GM12875 (cell line): ENCODE measurements around the gene LRP1B.
"Not testable (repeated sequence)": the region's sequence is repeated elsewhere in the genome, so short reads cannot be mapped to it uniquely, and the experiment has no call there.

ENCODE experiments used
- H3K4me3 ChIP-seq: one replicate; pipeline ENCODE4 v1.5.1; 2011; ENCODE audit warnings: low read depth, low read length, control low read depth
- TF ChIP-seq, protein P1 (sequence below): IDR thresholded peaks from 2 replicates; pipeline ENCODE4 v1.5.1; 2011; ENCODE audit warnings: low read depth, mild to moderate bottlenecking, control low read depth, inconsistent platforms, low read length, moderate library complexity, borderline replicate concordance; ENCODE audit not compliant: insufficient read depth

The LRP1B gene

DNA sequence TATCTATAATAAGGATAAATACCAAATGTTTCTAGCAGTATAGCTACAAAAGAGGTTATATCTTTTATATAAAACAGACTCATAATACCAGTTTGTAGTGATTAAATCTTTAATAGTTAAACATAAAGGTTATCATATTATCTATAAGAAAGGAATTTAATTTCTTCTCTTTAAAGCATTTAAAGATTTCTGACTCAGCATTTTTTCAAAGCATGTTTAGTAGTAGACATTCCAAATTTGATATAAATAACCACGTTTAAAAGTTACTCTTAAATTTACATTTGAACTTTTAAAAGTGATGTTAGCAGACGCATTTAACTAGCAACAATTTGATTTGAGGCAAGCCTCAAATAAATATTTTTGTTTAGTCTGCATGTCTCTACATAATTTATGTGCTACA is 1842.6 kb downstream of the LRP1B start:
- H3K4me3 ChIP-seq: no peak overlapping the region
- TF ChIP-seq, protein P1, sequence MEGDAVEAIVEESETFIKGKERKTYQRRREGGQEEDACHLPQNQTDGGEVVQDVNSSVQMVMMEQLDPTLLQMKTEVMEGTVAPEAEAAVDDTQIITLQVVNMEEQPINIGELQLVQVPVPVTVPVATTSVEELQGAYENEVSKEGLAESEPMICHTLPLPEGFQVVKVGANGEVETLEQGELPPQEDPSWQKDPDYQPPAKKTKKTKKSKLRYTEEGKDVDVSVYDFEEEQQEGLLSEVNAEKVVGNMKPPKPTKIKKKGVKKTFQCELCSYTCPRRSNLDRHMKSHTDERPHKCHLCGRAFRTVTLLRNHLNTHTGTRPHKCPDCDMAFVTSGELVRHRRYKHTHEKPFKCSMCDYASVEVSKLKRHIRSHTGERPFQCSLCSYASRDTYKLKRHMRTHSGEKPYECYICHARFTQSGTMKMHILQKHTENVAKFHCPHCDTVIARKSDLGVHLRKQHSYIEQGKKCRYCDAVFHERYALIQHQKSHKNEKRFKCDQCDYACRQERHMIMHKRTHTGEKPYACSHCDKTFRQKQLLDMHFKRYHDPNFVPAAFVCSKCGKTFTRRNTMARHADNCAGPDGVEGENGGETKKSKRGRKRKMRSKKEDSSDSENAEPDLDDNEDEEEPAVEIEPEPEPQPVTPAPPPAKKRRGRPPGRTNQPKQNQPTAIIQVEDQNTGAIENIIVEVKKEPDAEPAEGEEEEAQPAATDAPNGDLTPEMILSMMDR: no peak

DNA sequence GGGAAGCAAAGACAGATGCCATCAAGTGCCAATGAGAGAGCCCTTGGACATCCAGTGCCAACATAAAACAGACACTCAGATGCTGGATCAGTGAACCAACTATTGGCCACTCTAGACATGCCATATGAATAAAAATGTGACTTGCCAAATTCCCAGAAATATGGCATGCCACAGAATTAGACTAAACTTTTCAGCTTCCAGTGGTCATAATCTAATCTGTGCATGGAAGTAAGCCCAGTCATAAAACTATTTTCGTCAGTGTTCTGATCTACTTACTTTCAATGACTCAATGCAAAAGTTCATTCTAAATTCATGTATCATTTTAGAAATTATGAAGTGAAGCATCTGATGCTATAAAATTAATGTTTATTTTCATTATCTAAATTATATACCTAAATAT is 1844.4 kb downstream of the LRP1B start:
- no peak overlapping the region for H3K4me3 ChIP-seq
- TF ChIP-seq, protein P1: no peak

DNA sequence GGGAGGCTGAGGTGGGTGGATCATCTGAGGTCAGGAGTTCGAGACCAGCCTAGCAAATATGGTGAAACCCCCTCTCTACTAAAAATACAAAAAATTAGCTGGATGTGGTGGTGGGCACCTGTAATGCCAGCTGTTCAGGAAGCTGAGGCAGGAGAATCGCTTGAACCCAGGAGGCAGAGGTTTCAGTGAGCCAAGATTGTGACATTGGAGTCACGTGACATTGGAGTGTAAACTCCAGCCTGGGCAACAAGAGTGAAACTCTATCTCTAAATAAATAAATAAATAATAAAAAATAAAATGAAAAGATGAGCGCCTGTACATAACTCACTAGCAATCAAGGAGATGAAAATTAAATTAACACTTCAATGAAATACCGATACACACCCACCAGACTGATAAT is 1853.5 kb downstream of the LRP1B start:
- H3K4me3 ChIP-seq: not testable (repeated sequence)

GRCh38 chr2:140276661-140277060 is 1854.2 kb downstream of the LRP1B start:
- H3K4me3 ChIP-seq: no peak overlapping the region
- TF ChIP-seq, protein P1: no peak

GRCh38 chr2:140275427-140275826 is 1855.4 kb downstream of the LRP1B start:
- H3K4me3 ChIP-seq: no peak overlapping the region
- TF ChIP-seq, protein P1: no peak

- TF ChIP-seq, protein P1: no peak
- no peak overlapping the region for H3K4me3 ChIP-seq
Observed at GRCh38 chr2:140274891-140275290, 1855.9 kb downstream of the LRP1B start.

GRCh38 chr2:140273958-140274357 is 1856.9 kb downstream of the LRP1B start:
- TF ChIP-seq, protein P1: no peak
- H3K4me3 ChIP-seq: no peak overlapping the region

DNA sequence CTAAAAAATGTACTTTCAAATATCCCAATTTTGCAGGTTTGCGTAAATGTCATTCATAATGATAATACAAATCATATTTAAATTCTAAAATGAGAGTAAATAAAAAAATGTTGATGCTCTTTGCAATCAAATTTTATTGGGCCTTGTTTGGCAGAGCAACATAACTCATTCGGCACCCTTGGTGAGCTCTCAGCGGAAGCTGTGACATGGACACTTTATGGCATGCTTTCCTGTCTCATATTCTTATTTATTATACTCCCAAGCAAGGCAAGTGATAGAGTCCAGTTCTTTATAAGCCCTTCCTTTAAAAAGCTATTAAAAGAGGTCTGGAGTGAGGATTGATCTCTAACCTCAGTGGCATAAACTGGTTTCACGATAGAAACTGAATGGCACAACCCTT is 1857.4 kb downstream of the LRP1B start:
- H3K4me3 ChIP-seq: no peak overlapping the region
- TF ChIP-seq, protein P1: no peak
